ENCODE results near the gene PLEKHA8. TPM values are rescaled to one million over a fixed set of nuclear protein-coding genes. Genes with fewer than 3 reads are reported as not detected.

The PLEKHA8 gene
- total RNA-seq, 2 donors from 2014 or later: 5.5 to 12.0 TPM

DNA sequence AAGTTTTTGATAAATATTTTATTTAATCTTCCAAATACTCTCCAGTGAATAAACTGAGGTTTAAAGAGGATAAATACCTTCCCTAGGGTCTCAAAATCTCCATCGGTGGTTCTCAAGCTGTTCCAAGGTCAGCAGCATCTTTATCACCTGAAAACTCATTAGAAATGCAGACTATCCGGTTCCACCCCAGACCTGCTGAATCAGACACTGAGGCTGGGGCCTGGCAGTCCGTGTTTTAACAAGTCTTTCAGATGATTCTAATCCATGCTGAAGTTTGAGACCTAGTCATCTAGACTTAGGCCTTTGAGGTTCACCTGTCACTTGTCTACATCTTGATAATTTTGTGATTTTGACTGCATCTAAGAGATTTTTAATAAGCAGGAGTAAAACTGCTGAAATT, 37.5 kb downstream of the PLEKHA8 start:
- Histone ChIP-seq H3K4me1 (replicated peaks) (no peaks in the 10 kb centered on the region), H3K4me3 (no peak overlapping the region), H3K27ac (no peak overlapping the region), H3K36me3 (no peaks in the 10 kb centered on the region), H3K27me3 (replicated peaks; ENCODE audit: insufficient read depth) (no peaks in the 10 kb centered on the region), H3K9me3 (no peaks in the 10 kb centered on the region)
- WGBS: 52% methylated on average over 3 of the region's 3 CpGs
- no peak for DNase-seq (ENCODE audit: low spot score)
- TF ChIP-seq POLR2AphosphoS5 (IDR thresholded peaks at IDR 0.05) (no peak), POLR2A (IDR thresholded peaks at IDR 0.05) (no peak)
- TF ChIP-seq, protein P1, sequence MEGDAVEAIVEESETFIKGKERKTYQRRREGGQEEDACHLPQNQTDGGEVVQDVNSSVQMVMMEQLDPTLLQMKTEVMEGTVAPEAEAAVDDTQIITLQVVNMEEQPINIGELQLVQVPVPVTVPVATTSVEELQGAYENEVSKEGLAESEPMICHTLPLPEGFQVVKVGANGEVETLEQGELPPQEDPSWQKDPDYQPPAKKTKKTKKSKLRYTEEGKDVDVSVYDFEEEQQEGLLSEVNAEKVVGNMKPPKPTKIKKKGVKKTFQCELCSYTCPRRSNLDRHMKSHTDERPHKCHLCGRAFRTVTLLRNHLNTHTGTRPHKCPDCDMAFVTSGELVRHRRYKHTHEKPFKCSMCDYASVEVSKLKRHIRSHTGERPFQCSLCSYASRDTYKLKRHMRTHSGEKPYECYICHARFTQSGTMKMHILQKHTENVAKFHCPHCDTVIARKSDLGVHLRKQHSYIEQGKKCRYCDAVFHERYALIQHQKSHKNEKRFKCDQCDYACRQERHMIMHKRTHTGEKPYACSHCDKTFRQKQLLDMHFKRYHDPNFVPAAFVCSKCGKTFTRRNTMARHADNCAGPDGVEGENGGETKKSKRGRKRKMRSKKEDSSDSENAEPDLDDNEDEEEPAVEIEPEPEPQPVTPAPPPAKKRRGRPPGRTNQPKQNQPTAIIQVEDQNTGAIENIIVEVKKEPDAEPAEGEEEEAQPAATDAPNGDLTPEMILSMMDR (IDR thresholded peaks at IDR 0.05): no peak
- intact Hi-C loops (cut with DNase I): loop anchor here (10.0 kb wide), 1 partner anchor 431 kb away; no protein-coding TSS in a partner anchor

DNA sequence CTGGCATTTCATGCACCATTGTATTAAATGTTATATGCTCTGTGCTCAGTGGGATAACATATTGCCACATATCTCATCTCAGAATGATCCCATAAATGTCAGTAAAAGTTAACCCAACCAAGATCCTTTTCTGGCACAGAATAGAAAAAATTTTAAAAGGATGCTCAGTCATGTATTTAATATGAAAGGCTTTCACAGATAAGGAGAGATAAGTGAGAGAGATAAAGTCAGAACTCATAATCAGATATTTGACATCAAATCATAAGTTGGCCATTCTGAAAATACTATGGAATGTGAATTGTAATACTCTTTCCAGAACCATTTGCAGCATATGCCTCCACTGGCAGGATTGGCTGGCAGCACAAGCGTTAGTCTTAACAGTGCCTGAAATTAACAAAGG, 38.5 kb downstream of the PLEKHA8 start:
- intact Hi-C loops (cut with DNase I): loop anchor here (10.0 kb wide), 1 partner anchor 432 kb away; no protein-coding TSS in a partner anchor
- no peak overlapping the region for H3K4me3 ChIP-seq
- no peaks in the 10 kb centered on the region for H3K9me3 ChIP-seq
- H3K27me3 ChIP-seq (replicated peaks; ENCODE audit: insufficient read depth): no peaks in the 10 kb centered on the region
- H3K36me3 ChIP-seq: no peaks in the 10 kb centered on the region
- no peaks in the 10 kb centered on the region for H3K4me1 ChIP-seq (replicated peaks)
- 92% methylated on average over 1 of the region's 1 CpG for WGBS
- TF ChIP-seq, protein P1 (IDR thresholded peaks at IDR 0.05): no peak
- no peak for TF ChIP-seq POLR2A (IDR thresholded peaks at IDR 0.05)
- no peak for TF ChIP-seq POLR2AphosphoS5 (IDR thresholded peaks at IDR 0.05)
- DNase-seq (ENCODE audit: low spot score): no peak
- H3K27ac ChIP-seq: no peak overlapping the region

DNA sequence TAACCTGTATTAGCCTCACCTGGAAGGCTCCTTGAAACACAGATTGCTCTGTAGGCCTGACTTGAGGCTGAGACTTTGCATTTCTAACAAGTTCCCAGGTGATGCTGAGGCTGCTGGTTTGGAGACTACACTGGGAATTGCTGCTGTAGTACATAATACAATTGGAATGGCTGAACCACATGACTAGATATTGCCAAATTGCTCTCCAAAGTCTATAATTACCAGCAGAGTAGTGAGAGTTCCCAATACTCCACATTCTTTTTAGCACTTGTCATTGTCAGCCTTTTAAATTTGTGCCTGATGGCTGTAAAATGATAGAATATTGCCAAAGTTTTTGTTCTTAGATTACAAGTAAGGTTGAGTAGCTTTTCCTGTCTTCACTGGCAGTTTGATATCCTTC, 39.9 kb downstream of the PLEKHA8 start:
- Histone ChIP-seq H3K4me3 (no peak overlapping the region), H3K36me3 (no peaks in the 10 kb centered on the region), H3K9me3 (no peaks in the 10 kb centered on the region), H3K4me1 (replicated peaks) (no peaks in the 10 kb centered on the region), H3K27ac (no peak overlapping the region), H3K27me3 (replicated peaks; ENCODE audit: insufficient read depth) (no peaks in the 10 kb centered on the region)
- TF ChIP-seq POLR2A (IDR thresholded peaks at IDR 0.05): no peak
- no peak for TF ChIP-seq POLR2AphosphoS5 (IDR thresholded peaks at IDR 0.05)
- TF ChIP-seq, protein P1 (IDR thresholded peaks at IDR 0.05): no peak
- intact Hi-C loops (cut with DNase I): loop anchor here (10.0 kb wide), 1 partner anchor 433 kb away; no protein-coding TSS in a partner anchor
- no peak for DNase-seq (ENCODE audit: low spot score)

DNA sequence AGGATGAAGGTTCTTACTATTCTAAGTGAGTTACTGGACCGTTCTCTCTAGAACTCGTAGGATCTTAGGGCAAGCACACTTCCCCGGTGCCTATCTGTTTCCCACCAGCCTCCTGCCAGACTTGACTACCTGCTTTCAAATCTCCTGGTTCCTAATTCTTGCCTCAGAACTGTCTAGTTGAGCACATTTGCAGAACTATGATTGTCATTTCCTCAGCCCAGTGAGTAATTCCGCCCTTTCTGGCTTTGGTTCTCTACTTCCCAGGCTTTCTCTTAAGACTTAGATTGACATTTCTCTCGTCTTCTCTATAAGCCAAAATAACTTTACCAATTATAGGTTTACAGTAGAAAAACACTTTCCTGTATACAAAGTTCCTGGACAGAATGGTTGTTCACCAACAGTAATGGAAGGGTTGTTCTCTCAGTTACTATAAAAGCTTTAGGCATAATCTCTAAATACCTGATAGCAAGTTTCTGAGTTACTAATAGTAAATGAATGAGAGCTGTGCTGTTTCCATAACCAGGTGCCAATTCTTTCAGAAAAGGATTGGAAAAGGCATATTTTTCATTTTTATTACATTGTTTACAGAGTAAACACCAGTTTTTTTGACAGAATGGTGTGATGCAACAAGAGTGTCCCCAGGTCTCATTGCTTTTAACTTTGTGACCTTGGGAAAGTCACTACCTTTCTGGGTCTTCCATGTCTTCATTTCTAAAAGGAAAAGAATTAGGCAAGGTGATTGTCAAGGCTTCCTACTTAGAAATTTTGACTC, 41.1 kb downstream of the PLEKHA8 start:
- no peaks in the 10 kb centered on the region for H3K27me3 ChIP-seq (replicated peaks; ENCODE audit: insufficient read depth)

DNA sequence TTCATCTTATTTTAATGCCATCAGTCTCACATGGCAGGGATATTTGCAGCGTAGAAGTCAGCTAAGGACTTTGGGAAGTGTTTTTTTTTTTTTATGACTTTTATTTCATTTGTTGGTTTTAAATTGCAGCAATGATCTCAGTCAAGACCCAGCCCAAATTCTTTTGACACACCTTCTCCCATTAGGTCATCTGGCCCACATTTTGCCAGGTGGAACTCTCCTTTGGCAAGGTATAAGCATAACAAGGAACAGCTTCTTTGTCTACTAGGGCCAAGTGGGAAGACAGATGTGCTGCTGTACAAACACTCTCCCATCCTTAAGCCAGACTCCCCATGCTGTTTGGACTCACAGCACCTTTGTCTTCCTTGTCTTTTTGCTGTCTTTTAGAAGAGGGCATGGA, 41.8 kb downstream of the PLEKHA8 start:
- Histone ChIP-seq H3K27ac (no peak overlapping the region), H3K27me3 (replicated peaks; ENCODE audit: insufficient read depth) (no peaks in the 10 kb centered on the region), H3K4me1 (replicated peaks) (no peaks in the 10 kb centered on the region), H3K36me3 (no peaks in the 10 kb centered on the region), H3K4me3 (no peak overlapping the region), H3K9me3 (no peaks in the 10 kb centered on the region)
- TF ChIP-seq, protein P1 (IDR thresholded peaks at IDR 0.05): no peak
- TF ChIP-seq POLR2A (IDR thresholded peaks at IDR 0.05) (no peak), POLR2AphosphoS5 (IDR thresholded peaks at IDR 0.05) (no peak)
- no peak for DNase-seq (ENCODE audit: low spot score)
- 0% methylated on average over 1 of the region's 1 CpG for WGBS
- intact Hi-C loops (cut with DNase I): no loop called here

More for the DNA sequence above, 41.1 kb downstream of the PLEKHA8 start:
- intact Hi-C loops (cut with DNase I): loop anchor here (10.0 kb wide), 1 partner anchor 434 kb away; no protein-coding TSS in a partner anchor
- Histone ChIP-seq H3K9me3 (no peaks in the 10 kb centered on the region), H3K4me1 (replicated peaks) (no peaks in the 10 kb centered on the region), H3K36me3 (no peaks in the 10 kb centered on the region), H3K4me3 (no peak overlapping the region), H3K27ac (no peak overlapping the region)
- DNase-seq (ENCODE audit: low spot score): no peak
- WGBS: 96% methylated on average over 5 of the region's 5 CpGs
- no peak for TF ChIP-seq POLR2AphosphoS5 (IDR thresholded peaks at IDR 0.05)
